Fibroblast of skin of scalp (primary cell): Measurements from ENCODE around the gene DONSON.
A peak's percentile ranks its signal among the peaks of the same experiment; 100 is the strongest.

ENCODE experiments used
- DNase-seq: peaks from one replicate; pipeline ENCODE4 v3.0.0-alpha.2; 2013

DONSON gene

GRCh38 chr21:33560965-33561364 is 27.5 kb downstream of the DONSON start:
- DNase-seq: no peak

- DNase-seq: no peak
Observed at GRCh38 chr21:33559813-33560212, 28.7 kb downstream of the DONSON start.

GRCh38 chr21:33558777-33559421 is 29.6 kb downstream of the DONSON start:
- no peak for DNase-seq

GRCh38 chr21:33557447-33557846 is 31.0 kb downstream of the DONSON start:
- DNase-seq: no peak

- DNase-seq: no peak
Observed at GRCh38 chr21:33554982-33555344, 33.5 kb downstream of the DONSON start.

GRCh38 chr21:33554236-33554981 is 34.1 kb downstream of the DONSON start:
- DNase-seq: no peak

GRCh38 chr21:33552999-33553598 is 35.4 kb downstream of the DONSON start:
- no peak for DNase-seq

- DNase-seq: no peak
Observed at GRCh38 chr21:33552093-33552998, 36.1 kb downstream of the DONSON start.

- DNase-seq: no peak
Observed at GRCh38 chr21:33551664-33552063, 36.8 kb downstream of the DONSON start.

- no peak for DNase-seq
Observed at GRCh38 chr21:33550772-33551660, 37.5 kb downstream of the DONSON start.

- no peak for DNase-seq
Observed at GRCh38 chr21:33549848-33550771, 38.4 kb downstream of the DONSON start.

GRCh38 chr21:33546086-33546485 is 42.4 kb downstream of the DONSON start:
- DNase-seq: no peak

GRCh38 chr21:33544451-33545195 is 43.9 kb downstream of the DONSON start:
- DNase-seq: no peak

- no peak for DNase-seq
Observed at GRCh38 chr21:33543505-33544129, 44.9 kb downstream of the DONSON start.

GRCh38 chr21:33542640-33543504 is 45.6 kb downstream of the DONSON start, which contains the start of gene SON:
Gene SON, plus strand, starts transcription at chr21:33543038. Its CDS starts 55 bp downstream, at chr21:33543093.
- DNase-seq: peak; percentile 99

- DNase-seq: peak; percentile 77
Observed at GRCh38 chr21:33541756-33542639, 46.5 kb downstream of the DONSON start, which contains the start of gene GART. Gene GART, minus strand, starts transcription at chr21:33542117. Its CDS starts 2,802 bp downstream, at chr21:33539315.

- no peak for DNase-seq
Observed at GRCh38 chr21:33541105-33541711, 47.3 kb downstream of the DONSON start.
